HG02852 (cell line): Measurements from ENCODE around the gene NOTCH3.

Source experiments
- ATAC-seq: cut with Tn5 transposase; IDR thresholded peaks from one replicate; pipeline ENCODE4 v1.9.1; 2021; ENCODE audit warnings: mild to moderate bottlenecking, moderate library complexity; ENCODE audit not compliant: unreplicated experiment

NOTCH3 gene

GRCh38 chr19:15125232-15126067 lies 75.3 kb downstream of the NOTCH3 start:
- ATAC-seq = peak; percentile 87

- peak; percentile 3 for ATAC-seq
These were observed 76.1 kb downstream of the NOTCH3 start for GRCh38 chr19:15124572-15125231.

- no peak for ATAC-seq
These were observed 76.9 kb downstream of the NOTCH3 start for GRCh38 chr19:15123900-15124299.

DNA sequence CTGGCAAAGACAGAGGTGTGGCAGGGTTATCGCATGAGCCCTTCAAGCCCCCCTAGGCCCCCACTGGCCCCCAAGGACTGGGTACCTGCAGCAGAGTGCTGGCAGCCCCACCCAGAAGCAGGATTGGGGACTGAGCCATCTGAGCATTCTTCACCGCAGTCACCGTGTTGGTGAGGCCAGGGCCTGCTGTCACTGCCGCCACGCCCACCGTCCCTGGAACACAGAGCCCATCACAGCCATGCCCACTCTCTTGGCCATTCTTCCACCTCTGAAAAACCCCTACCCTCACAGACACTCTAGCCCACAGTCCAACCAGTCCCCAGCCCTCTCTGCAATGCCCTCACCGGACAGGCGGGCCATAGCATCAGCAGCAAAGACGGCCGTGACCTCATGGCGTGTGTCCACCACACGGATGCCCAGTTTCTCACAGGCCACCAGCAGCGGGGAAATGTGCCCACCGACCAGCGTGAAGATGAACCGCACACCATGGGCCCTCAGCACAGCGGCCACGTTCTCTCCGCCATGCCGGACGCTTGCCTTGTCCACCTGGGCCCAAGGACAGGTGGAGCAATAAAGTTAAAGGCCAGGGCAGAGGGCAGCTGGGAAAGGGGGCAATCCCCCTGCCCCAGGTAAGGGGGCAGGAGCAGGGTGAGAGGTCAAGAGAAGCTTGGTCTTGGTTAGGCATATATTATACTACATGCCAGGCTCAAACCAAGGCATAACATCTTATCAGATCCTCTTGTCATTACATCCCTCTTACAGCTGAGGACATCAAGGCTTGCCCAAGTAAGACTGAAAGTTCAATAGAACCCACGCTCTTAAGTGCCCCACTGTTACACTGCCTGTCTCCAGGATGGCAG lies 77.5 kb downstream of the NOTCH3 start:
- ATAC-seq = no peak

DNA sequence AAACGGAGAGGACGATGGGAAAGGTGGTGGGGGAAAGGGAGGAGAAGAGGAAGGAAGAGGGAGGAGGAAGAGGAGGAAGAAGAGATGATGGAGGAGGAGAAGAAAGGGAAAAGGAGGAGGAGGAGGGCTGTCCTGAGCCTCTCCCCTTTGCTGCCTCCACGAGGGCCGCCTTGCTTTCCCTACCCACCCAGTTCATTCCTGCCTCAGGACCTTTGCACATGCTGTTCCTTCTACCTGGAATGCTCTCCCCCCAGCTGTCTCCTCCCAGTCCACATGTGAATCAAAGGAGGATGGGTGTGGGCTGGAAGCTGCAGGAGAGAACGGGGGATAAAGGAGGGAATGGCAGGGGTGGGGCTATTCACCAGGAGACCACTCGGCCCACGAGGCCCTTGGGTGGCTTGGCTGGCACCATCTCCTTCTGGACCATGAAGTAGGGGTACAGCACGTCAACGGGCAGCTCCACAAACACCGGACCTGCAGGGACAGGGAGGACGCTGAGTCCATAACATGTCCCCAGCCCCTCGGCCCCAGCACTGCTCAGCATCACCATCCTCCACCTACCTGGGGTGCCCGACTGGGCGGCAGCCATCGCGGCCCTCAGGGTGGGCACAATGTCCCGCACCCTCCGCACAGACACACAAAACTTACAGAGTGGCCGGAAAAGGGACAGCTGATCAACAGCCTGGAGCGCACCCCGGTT lies 78.3 kb downstream of the NOTCH3 start:
- no peak for ATAC-seq

GRCh38 chr19:15120135-15121026 lies 80.4 kb downstream of the NOTCH3 start:
- ATAC-seq = no peak

GRCh38 chr19:15118789-15119494 lies 81.9 kb downstream of the NOTCH3 start:
- ATAC-seq = no peak

GRCh38 chr19:15118248-15118647 lies 82.5 kb downstream of the NOTCH3 start:
- no peak for ATAC-seq

DNA sequence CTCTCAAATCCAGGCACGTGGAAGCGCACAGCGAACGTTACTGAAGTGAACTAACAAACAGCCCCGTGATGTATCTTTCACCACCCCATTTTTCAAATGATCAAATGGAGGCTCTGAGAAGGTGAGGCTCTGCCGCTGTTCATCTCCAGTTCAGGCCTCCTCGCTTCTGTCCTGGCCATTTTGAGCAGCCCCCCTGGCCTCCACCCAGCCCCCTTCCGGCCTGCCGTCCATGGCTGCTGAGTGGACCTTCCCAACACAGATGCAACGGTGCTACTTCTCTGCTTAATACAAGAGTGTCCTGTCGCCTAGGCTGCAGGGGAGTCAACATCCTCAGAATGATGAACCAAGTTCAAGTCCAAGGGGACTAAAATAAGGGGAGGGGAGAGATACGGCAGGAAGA lies 83.9 kb downstream of the NOTCH3 start:
- ATAC-seq = no peak

- ATAC-seq = no peak
These were observed 84.8 kb downstream of the NOTCH3 start for GRCh38 chr19:15115762-15116615.

GRCh38 chr19:15115080-15115479 lies 85.7 kb downstream of the NOTCH3 start:
- ATAC-seq = no peak

DNA sequence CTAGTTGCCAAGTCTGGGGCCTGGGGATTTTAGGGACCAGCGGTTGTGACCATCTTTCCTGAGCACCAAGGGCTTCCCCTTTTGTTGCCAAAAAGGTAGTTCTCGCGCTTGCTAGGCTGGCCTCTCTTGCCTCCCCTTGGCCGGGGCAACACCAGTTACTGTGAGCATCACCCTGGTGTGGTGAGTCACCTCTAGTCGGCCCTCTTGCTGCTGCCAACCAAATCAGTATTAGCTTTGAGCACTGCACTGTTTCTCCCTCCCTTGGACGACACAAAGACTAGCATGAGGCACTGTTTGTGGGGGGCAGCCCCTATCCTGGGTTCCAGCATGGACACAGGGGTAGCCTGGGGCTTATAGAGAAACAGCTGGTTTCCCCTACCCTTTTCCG lies 86.6 kb downstream of the NOTCH3 start:
- ATAC-seq = no peak

DNA sequence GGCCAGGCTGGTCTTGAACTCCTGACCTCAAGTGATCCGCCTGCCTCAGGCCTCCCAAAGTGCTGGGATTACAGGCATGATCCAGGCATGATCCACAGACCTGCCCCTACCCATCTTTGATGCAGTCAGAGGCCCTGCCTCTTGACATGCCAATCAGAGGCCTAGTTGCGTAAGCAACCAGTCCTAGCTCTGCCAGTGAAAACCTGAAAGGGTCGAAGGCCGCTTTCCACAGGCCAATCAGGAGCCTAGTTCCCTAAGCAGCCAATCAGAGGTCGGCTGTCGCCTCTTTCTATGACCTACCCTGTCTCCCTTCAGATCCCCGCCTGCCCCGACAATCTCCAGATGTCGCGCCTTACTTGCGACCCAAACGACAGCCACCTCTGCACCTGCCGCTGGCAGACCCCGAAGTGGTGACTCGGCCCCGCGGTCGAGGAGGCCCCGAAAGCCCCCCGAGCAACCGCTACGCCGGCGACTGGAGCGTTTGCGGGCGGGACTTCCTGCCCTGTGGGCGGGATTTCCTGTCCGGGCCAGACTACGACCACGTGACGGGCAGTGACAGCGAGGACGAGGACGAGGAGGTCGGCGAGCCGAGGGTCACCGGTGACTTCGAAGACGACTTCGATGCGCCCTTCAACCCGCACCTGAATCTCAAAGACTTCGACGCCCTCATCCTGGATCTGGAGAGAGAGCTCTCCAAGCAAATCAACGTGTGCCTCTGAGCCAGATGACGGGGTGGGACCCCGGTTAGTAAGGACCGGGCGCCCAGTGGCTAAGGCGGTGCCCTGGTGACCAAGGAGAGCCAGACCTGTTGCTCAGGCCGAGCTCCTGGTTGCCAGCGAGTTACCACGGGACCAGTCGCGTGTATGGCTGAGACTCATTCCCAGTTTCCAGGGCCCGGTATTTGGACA lies 87.3 kb downstream of the NOTCH3 start:
- no peak for ATAC-seq

DNA sequence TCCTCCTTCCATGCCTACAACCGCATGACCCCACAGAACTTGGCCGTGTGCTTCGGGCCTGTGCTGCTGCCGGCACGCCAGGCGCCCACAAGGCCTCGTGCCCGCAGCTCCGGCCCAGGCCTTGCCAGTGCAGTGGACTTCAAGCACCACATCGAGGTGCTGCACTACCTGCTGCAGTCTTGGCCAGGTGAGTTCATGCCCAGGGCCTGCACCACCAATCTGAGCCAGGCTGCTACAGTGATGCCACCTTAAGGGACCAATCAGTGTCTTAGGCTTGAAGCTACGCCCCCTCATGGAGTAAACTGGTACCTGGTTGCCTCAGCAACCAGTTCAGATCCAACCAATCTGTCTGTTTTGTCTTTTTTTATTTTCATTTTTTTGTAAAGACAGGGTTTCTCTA lies 88.4 kb downstream of the NOTCH3 start:
- no peak for ATAC-seq

DNA sequence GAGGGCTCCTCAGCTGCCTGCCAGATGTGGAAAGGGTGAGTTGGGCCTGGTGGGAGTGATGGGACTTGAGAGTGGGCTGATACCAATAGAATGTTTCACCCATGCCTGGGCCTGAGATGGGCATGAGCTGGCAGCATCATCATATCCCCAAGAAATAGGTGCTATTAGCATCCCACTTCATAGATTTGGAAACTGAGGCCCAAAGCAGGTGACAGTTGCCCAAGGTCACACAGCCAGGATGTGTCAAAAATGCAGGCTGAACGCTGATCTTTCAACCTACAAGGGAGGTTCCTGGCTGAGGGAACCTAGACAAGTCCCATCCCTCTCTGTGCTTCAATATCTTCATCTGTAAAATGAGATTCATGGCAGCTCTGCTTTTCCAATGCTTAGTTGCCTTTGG lies 89.0 kb downstream of the NOTCH3 start:
- no peak for ATAC-seq

DNA sequence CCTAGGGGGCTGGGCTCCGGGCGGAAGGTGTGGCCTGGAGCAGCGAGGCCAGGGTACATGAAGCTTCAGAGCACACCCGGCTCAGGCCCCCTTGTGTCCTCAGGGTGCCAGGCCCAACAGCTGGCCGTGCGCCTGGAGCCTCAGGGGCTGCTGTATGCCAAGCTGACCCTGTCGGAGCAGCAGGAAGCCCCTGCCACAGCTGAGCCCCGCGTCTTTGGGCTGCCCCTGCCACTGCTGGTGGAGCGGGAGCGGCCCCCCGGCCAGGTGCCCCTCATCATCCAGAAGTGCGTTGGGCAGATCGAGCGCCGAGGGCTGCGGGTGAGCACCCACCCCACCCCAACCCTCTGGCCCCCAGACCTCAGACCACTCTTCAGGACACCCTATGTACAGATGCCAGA lies 90.4 kb downstream of the NOTCH3 start:
- ATAC-seq = no peak

- no peak for ATAC-seq
These were observed 90.9 kb downstream of the NOTCH3 start for GRCh38 chr19:15109768-15110417.
